ELR (cell line): ENCODE data around the gene PTPRD.
"Not testable (repeated sequence)": the region's sequence is repeated elsewhere in the genome, so short reads cannot be mapped to it uniquely, and the experiment has no call there.

Experiments used
- DNase-seq: peaks from one replicate; pipeline ENCODE4 v3.0.0-alpha.2; 2015; ENCODE audit warnings: low read depth

The PTPRD gene

GRCh38 chr9:8724284-8725018, 1888.4 kb downstream of the PTPRD start:
- DNase-seq = no peak

GRCh38 chr9:8723195-8723594, 1889.6 kb downstream of the PTPRD start:
- DNase-seq = no peak

GRCh38 chr9:8719833-8720486, 1892.8 kb downstream of the PTPRD start:
- no peak for DNase-seq

GRCh38 chr9:8718121-8718725, 1894.6 kb downstream of the PTPRD start:
- DNase-seq = no peak

- no peak for DNase-seq
Observed at GRCh38 chr9:8717146-8717545, 1895.7 kb downstream of the PTPRD start.

- DNase-seq = no peak
Observed at GRCh38 chr9:8715788-8716187, 1897.0 kb downstream of the PTPRD start.

GRCh38 chr9:8713811-8714165, 1899.0 kb downstream of the PTPRD start:
- no peak for DNase-seq

- no peak for DNase-seq
Observed at GRCh38 chr9:8713149-8713810, 1899.5 kb downstream of the PTPRD start.

GRCh38 chr9:8709731-8710130, 1903.1 kb downstream of the PTPRD start:
- DNase-seq = no peak

GRCh38 chr9:8708728-8709127, 1904.1 kb downstream of the PTPRD start:
- no peak for DNase-seq

GRCh38 chr9:8706998-8707397, 1905.8 kb downstream of the PTPRD start:
- DNase-seq = no peak

- DNase-seq = no peak
Observed at GRCh38 chr9:8706531-8706930, 1906.3 kb downstream of the PTPRD start.

GRCh38 chr9:8705861-8706260, 1906.9 kb downstream of the PTPRD start:
- DNase-seq = no peak

- no peak for DNase-seq
Observed at GRCh38 chr9:8703904-8704303, 1908.9 kb downstream of the PTPRD start.

- DNase-seq = no peak
Observed at GRCh38 chr9:8701904-8702303, 1910.9 kb downstream of the PTPRD start.

GRCh38 chr9:8697565-8697964, 1915.2 kb downstream of the PTPRD start:
- not testable (repeated sequence) for DNase-seq

GRCh38 chr9:8696516-8696915, 1916.3 kb downstream of the PTPRD start:
- no peak for DNase-seq

- DNase-seq = no peak
Observed at GRCh38 chr9:8694983-8695588, 1917.7 kb downstream of the PTPRD start.

- DNase-seq = no peak
Observed at GRCh38 chr9:8693464-8693863, 1919.3 kb downstream of the PTPRD start.

GRCh38 chr9:8686516-8686915, 1926.3 kb downstream of the PTPRD start:
- no peak for DNase-seq

GRCh38 chr9:8685825-8686224, 1927.0 kb downstream of the PTPRD start:
- no peak for DNase-seq

GRCh38 chr9:8684978-8685708, 1927.7 kb downstream of the PTPRD start:
- no peak for DNase-seq
